ENCODE data around the gene PLEKHG4. TPM values are rescaled to one million over a fixed set of nuclear protein-coding genes. Genes with fewer than 3 reads are reported as not detected.

PLEKHG4 gene
- total and polyA plus RNA-seq, 9 of the 15 experiments (the other 6 are each of a cell fraction or from before 2014, with no cell fraction given): 3.7 to 36.8 (median 17.9) TPM

- 0 out of 2 replicates have a peak, but pooled peaks have one; percentile 28 for TF ChIP-seq RREB1 (CRISPR knock-in tag; IDR thresholded peaks at IDR 0.05)
- TF ChIP-seq ZNF212 (CRISPR knock-in tag; IDR thresholded peaks at IDR 0.05): 0 out of 2 replicates have a peak, but pooled peaks have one; percentile 25
- TF ChIP-seq ZNF57 (CRISPR knock-in tag; IDR thresholded peaks at IDR 0.05): no peak
- TF ChIP-seq NFIC (IDR thresholded peaks at IDR 0.05): peak; percentile 38; the same call in 1 of the 2 replicates
- 0 out of 2 replicates have a peak, but pooled peaks have one; percentile 15 for TF ChIP-seq PTBP1 (IDR thresholded peaks at IDR 0.05; ENCODE audit: low read depth, low read length)
- no peak for TF ChIP-seq NCOR1 (IDR thresholded peaks at IDR 0.05)
- peak in 1 of 2 experiments; percentile 63; a peak in 1 of 4 replicates for TF ChIP-seq SRF (CRISPR knock-in tag; IDR thresholded peaks at IDR 0.05)
- 0 out of 2 replicates have a peak, but pooled peaks have one; percentile 25 for TF ChIP-seq ELF2 (CRISPR knock-in tag; IDR thresholded peaks at IDR 0.05)
- no peak for TF ChIP-seq KLF10 (CRISPR knock-in tag; IDR thresholded peaks at IDR 0.05)
Measured at GRCh38 chr16:67246756-67247191, 32.6 kb upstream of the PLEKHG4 start (continued).
